Ascending aorta (tissue), 2 donors: ENCODE data around the gene CLEC16A. TPM values are rescaled to one million over a fixed set of nuclear protein-coding genes. Genes with fewer than 3 reads are reported as not detected.
A peak's percentile ranks its signal among the peaks of the same experiment; 100 is the strongest.

Source experiments
- DNase-seq, 2 donors: peaks; one replicate each; pipeline ENCODE4 v3.0.0-alpha.2; 2019; ENCODE audit warnings: low spot score in 2 of 2
- H3K27ac ChIP-seq, 2 donors: fragments of 200-600 bp; sonication (generic); one replicate each; pipeline ENCODE4 v1.5.1; 2016 to 2017; ENCODE audit warnings: mild to moderate bottlenecking in 1 of 2
- H3K27me3 ChIP-seq: fragments of 200-600 bp; sonication (generic); one replicate; pipeline ENCODE4 v1.5.1; 2017
- H3K36me3 ChIP-seq, 2 donors: fragments of 200-600 bp; sonication (generic); one replicate each; pipeline ENCODE4 v1.5.1; 2016
- H3K4me1 ChIP-seq, 2 donors: fragments of 200-600 bp; sonication (generic); one replicate each; pipeline ENCODE4 v1.5.1; 2016 to 2017; ENCODE audit warnings: mild to moderate bottlenecking in 1 of 2
- H3K4me3 ChIP-seq, 2 donors: fragments of 200-600 bp; sonication (generic); one replicate each; pipeline ENCODE4 v1.5.1; 2016 to 2017; ENCODE audit warnings: mild to moderate bottlenecking in 1 of 2
- H3K9me3 ChIP-seq, 2 donors: fragments of 200-600 bp; sonication (generic); one replicate each; pipeline ENCODE4 v1.5.1; 2016
- intact Hi-C: fragments of 100-400 bp; cut with DNase I; formaldehyde crosslinking; loops from one replicate; pipeline ENCODE4 v1.15.1; 2023
- total RNA-seq: library from RNA; depleted of rRNA; stranded (reverse); fragments of >200 nt; gene quantifications from one replicate; pipeline ENCODE4 v1.1.0, GENCODE V29; 2016
- TF ChIP-seq, protein P1 (sequence below), 3 experiments: fragments of 200-600 bp in 2 of 3; fragments of 450-650 bp in 1 of 3; sonication (generic) in 2 of 3; IDR thresholded peaks; one replicate each; pipeline ENCODE4 v1.5.1; 2016 to 2019; ENCODE audit warnings: antibody characterized with exemption in 3 of 3, mild to moderate bottlenecking in 1 of 3, moderate library complexity in 1 of 3

Gene CLEC16A
- total RNA-seq, 1 donor from 2014 or later, result 16.2 TPM

DNA sequence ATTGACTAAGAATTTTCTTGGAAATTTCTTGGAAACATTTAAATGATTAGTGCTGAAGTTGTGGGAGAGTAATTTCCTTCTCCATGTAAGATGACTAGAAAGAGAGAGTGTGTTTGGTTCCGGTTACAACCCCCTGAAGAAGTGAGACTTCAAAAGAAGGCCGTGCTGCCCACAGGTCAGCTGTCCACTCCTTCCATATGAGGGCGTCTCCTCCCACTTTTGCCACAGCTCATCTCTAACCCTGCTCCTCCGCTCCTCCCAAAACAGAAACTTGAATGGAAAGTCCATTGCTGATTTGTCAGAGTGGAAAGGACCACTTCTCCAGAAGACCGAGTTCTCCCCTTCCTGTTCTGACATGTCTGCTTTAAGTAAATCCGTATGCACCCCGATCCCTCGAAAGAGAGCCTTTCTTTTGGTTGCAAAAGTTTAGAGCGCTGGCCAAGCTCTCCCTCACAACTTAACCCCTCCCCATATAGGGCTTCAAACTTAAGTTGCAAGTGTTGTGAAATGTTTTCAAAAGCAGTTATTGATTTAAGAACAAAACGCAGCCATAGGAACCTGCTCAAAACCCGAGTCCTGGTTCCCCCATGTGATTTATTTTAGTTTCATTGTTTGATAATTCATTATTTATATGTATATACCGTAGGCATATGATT lies 182.2 kb downstream of the CLEC16A start:
- Histone ChIP-seq H3K4me3 (no peak overlapping the region), H3K9me3 (no peaks in the 10 kb centered on the region), H3K27ac (peak overlapping the region in 1 of 2 donors; percentile 2), H3K4me1 (peaks cover 6 to 28% of the 10 kb centered on the region in 2 donors), H3K27me3 (no peaks in the 10 kb centered on the region), H3K36me3 (peaks cover 8 to 10% of the 10 kb centered on the region in 2 donors)
- TF ChIP-seq, protein P1, sequence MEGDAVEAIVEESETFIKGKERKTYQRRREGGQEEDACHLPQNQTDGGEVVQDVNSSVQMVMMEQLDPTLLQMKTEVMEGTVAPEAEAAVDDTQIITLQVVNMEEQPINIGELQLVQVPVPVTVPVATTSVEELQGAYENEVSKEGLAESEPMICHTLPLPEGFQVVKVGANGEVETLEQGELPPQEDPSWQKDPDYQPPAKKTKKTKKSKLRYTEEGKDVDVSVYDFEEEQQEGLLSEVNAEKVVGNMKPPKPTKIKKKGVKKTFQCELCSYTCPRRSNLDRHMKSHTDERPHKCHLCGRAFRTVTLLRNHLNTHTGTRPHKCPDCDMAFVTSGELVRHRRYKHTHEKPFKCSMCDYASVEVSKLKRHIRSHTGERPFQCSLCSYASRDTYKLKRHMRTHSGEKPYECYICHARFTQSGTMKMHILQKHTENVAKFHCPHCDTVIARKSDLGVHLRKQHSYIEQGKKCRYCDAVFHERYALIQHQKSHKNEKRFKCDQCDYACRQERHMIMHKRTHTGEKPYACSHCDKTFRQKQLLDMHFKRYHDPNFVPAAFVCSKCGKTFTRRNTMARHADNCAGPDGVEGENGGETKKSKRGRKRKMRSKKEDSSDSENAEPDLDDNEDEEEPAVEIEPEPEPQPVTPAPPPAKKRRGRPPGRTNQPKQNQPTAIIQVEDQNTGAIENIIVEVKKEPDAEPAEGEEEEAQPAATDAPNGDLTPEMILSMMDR (IDR thresholded peaks at IDR 0.05), result no peak
- intact Hi-C loops, result no loop called here
- DNase-seq, result no peak

- intact Hi-C loops, result no loop called here
Observed at GRCh38 chr16:11127610-11128195, 183.3 kb downstream of the CLEC16A start.

GRCh38 chr16:11128211-11129141 lies 184.1 kb downstream of the CLEC16A start:
- Histone ChIP-seq H3K27me3 (no peaks in the 10 kb centered on the region), H3K4me1 (peaks cover 12 to 41% of the 10 kb centered on the region in 2 donors), H3K9me3 (no peaks in the 10 kb centered on the region), H3K4me3 (no peak overlapping the region), H3K36me3 (peaks cover 6% of the 10 kb centered on the region in 2 donors), H3K27ac (peak overlapping the region; percentile 32 to 62)
- DNase-seq, result no peak
- intact Hi-C loops, result no loop called here
- TF ChIP-seq, protein P1 (IDR thresholded peaks at IDR 0.05), result no peak

More at GRCh38 chr16:11127610-11128195, 183.3 kb downstream of the CLEC16A start:
- Histone ChIP-seq H3K4me1 (peaks cover 11 to 36% of the 10 kb centered on the region in 2 donors), H3K4me3 (no peak overlapping the region), H3K27ac (no peak overlapping the region), H3K36me3 (peaks cover 8 to 10% of the 10 kb centered on the region in 2 donors), H3K9me3 (no peaks in the 10 kb centered on the region), H3K27me3 (no peaks in the 10 kb centered on the region)
- DNase-seq, result no peak
- TF ChIP-seq, protein P1 (IDR thresholded peaks at IDR 0.05), result no peak

DNA sequence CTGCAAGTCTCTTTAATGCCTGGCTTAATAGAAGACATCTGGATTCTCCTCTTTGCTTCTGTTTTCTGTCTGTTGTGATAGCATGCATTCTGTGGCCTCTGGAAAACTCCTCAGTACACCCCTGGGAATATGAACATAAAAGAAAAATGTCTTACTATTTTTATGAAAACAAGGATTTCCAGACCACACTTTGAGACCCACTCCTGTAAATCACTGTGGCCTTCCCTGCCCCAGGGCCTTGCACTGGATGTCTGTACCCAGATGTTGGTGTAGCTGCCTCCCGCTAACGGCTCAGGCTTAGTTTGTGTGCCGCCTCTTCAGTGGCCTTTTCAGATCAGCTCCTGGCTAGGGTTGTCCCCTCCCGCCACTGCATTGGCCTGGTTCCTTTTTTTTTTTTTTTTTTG lies 185.0 kb downstream of the CLEC16A start:
- peaks cover 12 to 50% of the 10 kb centered on the region in 2 donors for H3K4me1 ChIP-seq
- TF ChIP-seq, protein P1 (IDR thresholded peaks at IDR 0.05), result no peak
- intact Hi-C loops, result no loop called here
- H3K27me3 ChIP-seq, result no peaks in the 10 kb centered on the region
- H3K9me3 ChIP-seq, result no peaks in the 10 kb centered on the region
- no peak overlapping the region for H3K27ac ChIP-seq
- H3K4me3 ChIP-seq, result no peak overlapping the region
- no peaks in the 10 kb centered on the region for H3K36me3 ChIP-seq
- DNase-seq, result no peak

- no peaks in the 10 kb centered on the region for H3K9me3 ChIP-seq
- DNase-seq, result no peak
- peak overlapping the region; percentile 21 to 60 for H3K27ac ChIP-seq
- H3K36me3 ChIP-seq, result no peaks in the 10 kb centered on the region
- H3K4me3 ChIP-seq, result no peak overlapping the region
- H3K27me3 ChIP-seq, result no peaks in the 10 kb centered on the region
- intact Hi-C loops, result loop anchor here (10.0 kb wide), 1 partner anchor 124 kb away; the partner anchor contains the start of gene SOCS1
- H3K4me1 ChIP-seq, result peaks cover 12 to 52% of the 10 kb centered on the region in 2 donors
- TF ChIP-seq, protein P1 (IDR thresholded peaks at IDR 0.05), result no peak
Observed at GRCh38 chr16:11130978-11131665, 186.8 kb downstream of the CLEC16A start.
